ENCODE results near the gene ACACA.

The ACACA gene

DNA sequence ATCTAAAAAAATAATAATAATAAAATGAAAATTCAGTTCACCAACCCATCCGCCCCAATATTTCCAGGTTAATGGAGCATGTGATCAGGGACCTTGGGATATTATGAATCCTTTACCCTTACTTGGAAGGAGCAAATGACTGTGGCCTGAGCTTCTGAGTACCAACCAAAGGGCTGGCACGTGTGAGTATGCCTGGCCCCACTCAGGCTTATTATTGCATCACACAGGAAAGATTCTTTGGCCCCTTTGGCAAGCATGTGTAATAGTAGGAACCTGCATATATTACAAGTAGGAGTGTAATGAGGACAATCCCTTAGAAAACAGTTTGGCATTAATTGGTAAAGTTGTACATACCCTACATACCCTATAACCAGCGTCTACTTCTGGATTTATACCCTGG, 38.1 kb downstream of the ACACA start:
- H3K4me3 ChIP-seq (ENCODE audit: low read depth, low read length), result no peak overlapping the region
- TF ChIP-seq, protein P1, sequence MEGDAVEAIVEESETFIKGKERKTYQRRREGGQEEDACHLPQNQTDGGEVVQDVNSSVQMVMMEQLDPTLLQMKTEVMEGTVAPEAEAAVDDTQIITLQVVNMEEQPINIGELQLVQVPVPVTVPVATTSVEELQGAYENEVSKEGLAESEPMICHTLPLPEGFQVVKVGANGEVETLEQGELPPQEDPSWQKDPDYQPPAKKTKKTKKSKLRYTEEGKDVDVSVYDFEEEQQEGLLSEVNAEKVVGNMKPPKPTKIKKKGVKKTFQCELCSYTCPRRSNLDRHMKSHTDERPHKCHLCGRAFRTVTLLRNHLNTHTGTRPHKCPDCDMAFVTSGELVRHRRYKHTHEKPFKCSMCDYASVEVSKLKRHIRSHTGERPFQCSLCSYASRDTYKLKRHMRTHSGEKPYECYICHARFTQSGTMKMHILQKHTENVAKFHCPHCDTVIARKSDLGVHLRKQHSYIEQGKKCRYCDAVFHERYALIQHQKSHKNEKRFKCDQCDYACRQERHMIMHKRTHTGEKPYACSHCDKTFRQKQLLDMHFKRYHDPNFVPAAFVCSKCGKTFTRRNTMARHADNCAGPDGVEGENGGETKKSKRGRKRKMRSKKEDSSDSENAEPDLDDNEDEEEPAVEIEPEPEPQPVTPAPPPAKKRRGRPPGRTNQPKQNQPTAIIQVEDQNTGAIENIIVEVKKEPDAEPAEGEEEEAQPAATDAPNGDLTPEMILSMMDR (IDR thresholded peaks at IDR 0.05; ENCODE audit: low read depth, low read length), result no peak
- in situ Hi-C loops (cut with HindIII; ENCODE audit: low sequenced_read_pairs), result no loop called here
- no peak for DNase-seq (ENCODE audit: low read depth, low spot score)

DNA sequence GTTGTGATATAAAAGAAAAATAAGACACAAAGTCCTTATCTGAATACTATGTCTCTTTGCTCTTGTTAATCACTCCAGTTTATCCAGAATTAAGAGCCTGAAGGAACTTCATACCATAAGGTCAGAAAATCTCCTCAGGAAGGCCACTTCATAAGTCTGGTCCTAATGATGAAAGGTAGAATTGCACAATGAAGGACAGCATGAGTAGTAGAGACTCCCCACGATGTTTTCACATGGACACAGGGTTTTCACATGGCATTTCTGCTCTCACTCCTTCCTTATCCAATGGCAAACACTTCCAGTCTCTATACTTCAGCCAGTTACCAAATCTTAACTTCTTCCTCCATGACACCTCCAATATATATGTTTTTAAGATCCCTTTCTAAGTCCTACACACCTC, 41.0 kb downstream of the ACACA start:
- TF ChIP-seq, protein P1 (IDR thresholded peaks at IDR 0.05; ENCODE audit: low read depth, low read length), result no peak
- in situ Hi-C loops (cut with HindIII; ENCODE audit: low sequenced_read_pairs), result no loop called here
- no peak overlapping the region for H3K4me3 ChIP-seq (ENCODE audit: low read depth, low read length)
- DNase-seq (ENCODE audit: low read depth, low spot score), result no peak

DNA sequence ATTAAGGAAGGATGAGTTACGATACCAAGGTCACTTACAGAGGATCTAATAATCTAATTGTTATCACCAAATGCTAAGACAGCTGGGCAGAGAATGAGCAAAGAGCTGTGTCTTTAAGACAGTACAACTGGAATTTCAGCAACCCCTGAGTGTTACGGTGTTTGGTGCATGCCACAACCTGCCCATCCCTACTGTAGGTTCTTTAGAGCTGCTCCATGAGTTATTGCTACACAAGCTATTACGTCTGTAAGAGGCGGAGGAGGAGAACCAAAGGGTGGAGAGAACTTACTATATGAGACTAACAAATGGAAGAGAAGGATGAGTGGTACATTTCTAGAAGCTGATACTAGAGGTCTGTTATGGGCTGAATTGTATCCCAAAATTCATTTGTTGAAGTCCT, 45.1 kb downstream of the ACACA start:
- in situ Hi-C loops (cut with HindIII; ENCODE audit: low sequenced_read_pairs), result no loop called here
- TF ChIP-seq, protein P1 (IDR thresholded peaks at IDR 0.05; ENCODE audit: low read depth, low read length), result no peak
- no peak overlapping the region for H3K4me3 ChIP-seq (ENCODE audit: low read depth, low read length)
- DNase-seq (ENCODE audit: low read depth, low spot score), result no peak

DNA sequence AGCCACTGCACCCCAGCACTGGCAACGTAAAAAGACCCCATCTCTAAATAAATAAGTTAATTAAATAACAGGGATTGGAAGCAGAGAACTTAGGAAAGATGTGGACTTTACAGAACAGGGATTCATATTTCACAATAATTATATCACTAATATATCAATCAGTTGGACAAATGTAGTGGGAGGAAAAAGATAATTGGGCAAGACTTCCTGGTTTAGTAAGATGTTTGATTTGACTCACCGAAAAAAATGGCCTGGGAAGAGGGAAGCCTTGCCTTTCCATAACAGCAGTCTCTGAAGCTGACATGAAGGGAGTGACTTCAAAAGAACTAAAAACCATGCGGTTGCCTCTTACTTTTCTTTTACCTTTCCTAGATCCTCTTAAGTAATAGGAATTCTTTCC, 46.0 kb downstream of the ACACA start:
- TF ChIP-seq, protein P1 (IDR thresholded peaks at IDR 0.05; ENCODE audit: low read depth, low read length), result no peak
- no peak overlapping the region for H3K4me3 ChIP-seq (ENCODE audit: low read depth, low read length)
- DNase-seq (ENCODE audit: low read depth, low spot score), result no peak
- in situ Hi-C loops (cut with HindIII; ENCODE audit: low sequenced_read_pairs), result no loop called here

DNA sequence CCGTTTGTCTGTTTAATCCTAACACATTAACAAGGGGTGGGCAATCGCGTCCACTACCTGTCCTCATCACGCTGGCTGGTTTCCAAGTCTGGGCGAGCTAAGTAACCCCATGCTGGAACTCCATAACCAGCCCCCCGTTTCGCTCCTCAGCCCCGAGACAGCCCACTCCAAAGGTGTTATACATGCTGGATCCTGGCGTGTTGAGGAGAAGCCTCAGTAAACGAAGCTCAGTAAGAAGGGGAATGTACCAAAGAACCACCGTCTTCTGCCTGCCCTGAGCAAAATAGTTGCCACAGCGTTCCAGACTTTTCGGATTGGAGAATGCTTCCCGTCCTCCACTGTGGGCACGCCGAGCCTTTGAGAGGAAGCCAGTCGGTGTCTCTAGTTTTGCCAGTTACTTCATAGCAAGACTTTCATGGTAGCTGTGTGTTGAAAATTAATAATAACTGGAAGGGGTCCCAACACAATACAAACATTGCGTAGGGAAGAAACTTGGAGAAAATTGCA, 46.9 kb downstream of the ACACA start:
- H3K4me3 ChIP-seq (ENCODE audit: low read depth, low read length), result peak overlapping the region; percentile 47
- in situ Hi-C loops (cut with HindIII; ENCODE audit: low sequenced_read_pairs), result no loop called here
- TF ChIP-seq, protein P1 (IDR thresholded peaks at IDR 0.05; ENCODE audit: low read depth, low read length), result no peak
- DNase-seq (ENCODE audit: low read depth, low spot score), result no peak

DNA sequence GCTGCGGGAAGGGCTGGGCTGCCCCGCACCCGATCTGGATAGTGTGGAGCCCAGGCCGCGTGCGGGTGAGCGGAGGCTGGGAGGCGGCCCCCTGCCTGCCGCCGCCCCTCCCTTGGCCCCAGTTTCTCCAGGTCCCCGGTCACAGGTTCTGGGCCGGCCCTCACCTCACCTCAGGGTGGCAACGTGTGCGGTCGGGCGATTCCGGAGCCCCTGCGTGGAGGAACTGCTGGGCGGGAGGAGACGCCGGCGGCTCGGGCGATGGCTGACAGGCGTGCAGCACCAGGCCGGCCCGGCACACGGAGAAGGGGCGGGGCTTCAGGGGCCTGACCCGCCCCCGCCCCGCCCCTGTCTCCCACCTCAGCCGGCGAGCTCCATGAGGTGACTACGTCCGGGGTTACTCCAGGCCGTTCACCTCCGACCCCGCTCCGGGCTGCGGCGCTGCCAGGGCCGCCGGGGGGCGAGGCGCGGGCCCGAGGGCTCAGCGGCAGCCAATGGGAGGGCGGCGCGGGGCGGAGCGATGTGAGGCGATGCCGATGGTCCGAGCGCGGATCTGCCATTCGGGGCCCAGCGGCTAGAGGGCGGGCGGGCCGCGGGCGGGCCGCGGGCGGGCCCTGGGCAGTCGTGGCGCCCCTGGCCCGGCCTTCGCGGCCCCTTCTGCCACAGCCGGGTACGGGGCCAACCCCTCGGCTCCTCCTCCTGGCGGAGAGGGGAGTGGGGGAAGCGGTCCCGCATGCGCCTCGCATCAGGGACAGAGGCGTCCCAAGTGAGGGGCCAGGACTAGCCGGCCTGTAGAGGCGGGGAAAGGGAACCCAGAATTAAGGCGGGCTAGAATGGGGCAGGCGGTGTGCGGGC, 47.6 kb downstream of the ACACA start:
- TF ChIP-seq, protein P1 (IDR thresholded peaks at IDR 0.05; ENCODE audit: low read depth, low read length), result no peak
- peak overlapping the region; percentile 92 for H3K4me3 ChIP-seq (ENCODE audit: low read depth, low read length)
- in situ Hi-C loops (cut with HindIII; ENCODE audit: low sequenced_read_pairs), result no loop called here
- peak; percentile 96 for DNase-seq (ENCODE audit: low read depth, low spot score)

Data from astrocyte of the spinal cord (primary cell).